AML-193 (cell line): Measurements from ENCODE around the gene LMF1.

Experiments used
- DNase-seq, 2 experiments: peaks; one replicate each; lab custom pipeline; 2025; lab: John Stamatoyannopoulos, UW

LMF1 gene

GRCh38 chr16:813916-814412 is 156.8 kb downstream of the LMF1 start:
- no peak for DNase-seq

- DNase-seq: no peak
Observed at GRCh38 chr16:813204-813915, 157.4 kb downstream of the LMF1 start.

DNA sequence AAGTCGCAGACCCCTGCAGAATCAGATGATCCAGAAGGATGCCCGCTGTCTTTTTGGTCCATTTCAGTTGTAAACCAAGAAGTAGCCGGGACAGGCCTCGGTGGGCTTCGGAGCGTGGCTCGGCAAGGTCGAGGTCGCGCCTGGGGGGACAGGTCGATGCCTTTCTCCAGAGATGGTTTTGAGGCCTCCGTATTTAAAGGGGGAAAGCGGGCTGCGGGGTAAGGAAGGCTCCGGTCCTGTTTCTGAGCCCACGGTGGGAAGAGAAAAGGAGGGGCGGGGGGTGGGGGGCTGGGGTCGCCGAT is 162.7 kb downstream of the LMF1 start:
- DNase-seq: no peak

- DNase-seq: peak; percentile 86
Observed at GRCh38 chr16:807347-808084, 163.3 kb downstream of the LMF1 start.

DNA sequence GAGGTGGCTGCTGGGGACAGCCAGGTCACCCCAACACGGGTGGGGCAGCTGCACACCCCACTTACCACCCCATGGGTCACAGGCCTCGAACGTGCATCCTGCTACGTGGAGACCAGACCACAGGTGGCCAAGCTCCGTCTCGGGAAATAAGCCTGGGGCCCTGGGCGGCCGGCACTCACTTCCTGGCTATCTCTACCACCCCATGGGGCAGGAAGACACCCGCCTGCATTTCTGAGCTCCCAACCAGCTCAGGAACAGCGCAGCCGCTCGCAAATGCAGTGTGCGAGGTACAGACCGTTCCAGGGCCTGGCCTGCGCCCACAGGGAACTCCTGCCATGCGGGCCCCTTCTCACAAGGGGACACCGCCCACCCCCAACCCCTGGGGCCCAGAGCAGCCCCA is 165.3 kb downstream of the LMF1 start:
- DNase-seq: no peak

- DNase-seq: no peak
Observed at GRCh38 chr16:804193-805048, 166.4 kb downstream of the LMF1 start.

- DNase-seq: no peak
Observed at GRCh38 chr16:803754-804080, 167.1 kb downstream of the LMF1 start.
